GM21515 (cell line): ENCODE data around the gene FAM131C.

ENCODE experiments used
- ATAC-seq: cut with Tn5 transposase; IDR thresholded peaks from one replicate; pipeline ENCODE4 v1.9.1; 2021; ENCODE audit not compliant: unreplicated experiment

FAM131C gene, protein sequence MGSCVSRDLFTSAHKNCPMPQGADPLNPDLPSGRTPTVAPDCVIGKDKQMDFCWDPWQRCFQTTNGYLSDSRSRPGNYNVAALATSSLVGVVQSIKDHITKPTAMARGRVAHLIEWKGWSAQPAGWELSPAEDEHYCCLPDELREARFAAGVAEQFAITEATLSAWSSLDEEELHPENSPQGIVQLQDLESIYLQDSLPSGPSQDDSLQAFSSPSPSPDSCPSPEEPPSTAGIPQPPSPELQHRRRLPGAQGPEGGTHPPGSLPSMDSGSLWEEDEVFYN

DNA sequence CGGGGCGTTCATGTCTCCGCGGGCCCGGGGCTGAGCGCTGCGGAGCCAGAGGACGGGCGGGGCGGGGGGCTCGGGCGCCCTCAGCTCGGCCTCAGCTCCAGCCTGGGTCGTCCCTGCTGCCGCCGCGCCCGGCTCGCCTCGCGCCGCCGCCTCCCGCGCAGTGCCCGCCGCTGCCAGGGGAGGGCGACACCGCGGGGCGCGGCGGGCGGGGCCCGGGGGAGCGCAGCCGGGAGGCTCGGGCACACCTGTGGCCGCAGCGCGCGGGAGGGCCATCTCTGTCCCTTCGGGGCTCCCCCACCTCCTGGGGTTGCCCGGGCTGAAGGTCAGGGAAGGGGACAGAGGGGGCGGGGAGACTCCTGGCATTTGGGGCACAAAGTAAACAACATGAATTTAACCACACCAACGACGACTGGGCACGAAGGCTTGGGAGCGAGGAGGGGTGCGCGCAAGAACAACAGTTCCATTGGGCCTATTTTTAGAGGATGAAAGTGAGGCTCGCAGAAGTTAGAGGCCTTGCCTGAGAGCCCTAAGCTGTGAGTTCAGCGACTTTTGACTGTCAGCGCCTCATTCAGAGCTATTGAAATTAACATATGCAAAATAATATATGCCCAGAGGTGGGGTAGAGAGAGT is at the start of gene FAM131C:
Gene FAM131C, minus strand, starts transcription at position 162 of the 630 bp plus-strand sequence. CDS start 209 bp downstream, outside the sequence.
- no peak for ATAC-seq

DNA sequence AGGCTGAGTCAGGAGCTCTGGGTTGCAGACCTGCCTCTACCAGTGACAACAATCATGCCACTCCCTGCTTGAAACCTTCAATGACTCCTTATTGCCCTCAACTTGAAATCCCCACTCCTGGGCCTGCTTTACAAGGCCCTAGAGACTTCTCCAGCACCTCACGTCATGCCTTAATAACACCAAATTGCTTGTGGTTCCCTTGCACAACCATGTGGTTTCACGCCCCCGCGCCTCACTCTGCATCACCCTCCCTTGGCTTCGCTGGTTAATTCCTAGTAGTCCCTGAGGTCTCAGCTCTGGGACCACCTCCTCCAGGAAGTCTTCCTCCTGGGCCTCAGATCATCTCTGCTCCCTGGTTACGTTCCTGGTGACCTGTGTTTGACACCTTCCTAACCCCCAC is 49.5 kb upstream of the FAM131C start:
- ATAC-seq = no peak

DNA sequence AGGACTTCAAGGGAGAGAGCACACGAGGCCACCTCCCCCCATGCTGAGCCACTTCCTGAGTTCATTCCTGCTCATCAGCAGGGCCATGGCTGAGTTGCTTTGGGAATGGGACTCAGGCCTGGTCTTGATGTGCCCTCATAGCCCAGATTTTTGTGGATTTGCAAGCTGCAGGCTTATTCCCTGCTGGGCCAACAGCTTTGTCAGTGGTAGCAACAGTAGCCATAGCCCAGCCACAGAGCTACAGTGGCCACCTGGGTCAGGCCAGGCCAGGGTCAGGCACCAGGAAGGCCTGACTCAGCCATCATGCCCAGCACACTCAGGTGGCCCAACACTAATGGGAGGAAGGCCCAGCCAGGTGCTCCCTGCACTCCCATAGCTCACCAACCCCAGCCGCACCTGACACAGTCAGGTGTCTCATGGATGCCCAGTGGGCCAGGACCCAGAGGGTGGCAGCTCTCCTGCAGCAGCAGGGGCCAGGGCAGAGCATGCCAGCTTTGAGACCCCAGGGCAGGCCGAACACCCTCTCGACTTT is 49.0 kb upstream of the FAM131C start:
- ATAC-seq = no peak

DNA sequence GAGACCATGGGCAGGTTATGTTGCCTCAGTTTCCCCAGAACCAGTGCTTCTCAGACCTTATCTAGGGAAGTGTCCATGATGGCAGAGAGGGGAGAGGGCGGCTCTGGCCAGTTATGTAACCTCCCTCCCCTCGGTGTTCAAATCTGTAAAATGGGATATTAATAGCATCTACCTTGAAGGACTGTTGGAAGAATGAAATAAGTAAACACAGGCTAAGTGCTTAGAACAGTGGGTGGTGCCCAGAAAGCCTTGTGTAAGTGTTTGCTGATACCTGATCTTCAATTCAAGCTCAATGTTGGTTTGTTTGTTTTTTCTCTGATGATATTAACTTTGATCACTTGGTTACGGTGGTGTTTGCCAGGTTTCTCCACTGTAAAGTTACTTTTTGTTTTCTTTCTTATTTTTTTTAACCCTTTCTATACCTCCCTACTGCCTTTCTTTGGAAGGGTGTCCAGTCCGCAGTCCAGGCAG is 47.5 kb upstream of the FAM131C start:
- ATAC-seq = no peak

- no peak for ATAC-seq
Observed at GRCh38 chr1:16120407-16120806, 47.0 kb upstream of the FAM131C start.

DNA sequence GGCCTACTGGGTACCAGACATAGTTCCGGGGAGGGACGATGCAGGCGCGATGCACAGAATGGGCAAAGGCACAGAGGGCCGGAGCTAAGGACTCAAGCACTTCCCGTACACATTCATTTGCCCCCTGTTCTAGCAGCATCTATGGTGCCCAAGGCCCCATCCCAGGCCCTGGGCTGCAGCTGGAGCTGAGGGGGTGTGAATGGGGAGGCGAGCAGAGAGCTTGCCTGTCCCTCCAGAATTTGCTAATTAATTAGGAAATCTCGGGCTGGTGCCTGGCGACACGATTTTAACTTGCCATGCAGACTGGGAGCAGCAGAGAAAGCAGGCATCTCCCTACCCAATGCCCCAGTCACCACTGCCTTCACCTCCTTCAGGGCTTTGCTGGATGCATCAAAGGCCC is 46.5 kb upstream of the FAM131C start:
- no peak for ATAC-seq

DNA sequence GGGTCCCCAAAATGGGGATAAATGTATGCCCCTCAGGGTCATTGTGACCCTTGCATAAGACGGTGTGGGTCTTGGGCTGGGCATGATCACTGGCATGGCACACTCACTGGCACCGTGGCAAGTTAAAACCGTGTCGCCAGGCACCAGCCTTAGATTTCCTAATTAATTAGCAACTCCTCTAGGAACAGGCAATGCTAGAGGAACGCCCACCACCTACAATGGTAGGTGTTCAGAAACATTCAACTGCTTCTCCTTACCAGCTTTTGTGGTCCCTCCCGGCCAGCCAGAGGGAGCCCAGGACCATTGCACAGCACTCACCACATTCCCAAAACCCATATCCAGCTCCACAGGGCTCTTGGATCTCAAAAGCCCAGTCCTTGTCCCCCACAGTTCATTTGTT is 46.1 kb upstream of the FAM131C start:
- no peak for ATAC-seq

- ATAC-seq = no peak
Observed at GRCh38 chr1:16118706-16119105, 45.3 kb upstream of the FAM131C start.

- no peak for ATAC-seq
Observed at GRCh38 chr1:16117936-16118335, 44.5 kb upstream of the FAM131C start.

DNA sequence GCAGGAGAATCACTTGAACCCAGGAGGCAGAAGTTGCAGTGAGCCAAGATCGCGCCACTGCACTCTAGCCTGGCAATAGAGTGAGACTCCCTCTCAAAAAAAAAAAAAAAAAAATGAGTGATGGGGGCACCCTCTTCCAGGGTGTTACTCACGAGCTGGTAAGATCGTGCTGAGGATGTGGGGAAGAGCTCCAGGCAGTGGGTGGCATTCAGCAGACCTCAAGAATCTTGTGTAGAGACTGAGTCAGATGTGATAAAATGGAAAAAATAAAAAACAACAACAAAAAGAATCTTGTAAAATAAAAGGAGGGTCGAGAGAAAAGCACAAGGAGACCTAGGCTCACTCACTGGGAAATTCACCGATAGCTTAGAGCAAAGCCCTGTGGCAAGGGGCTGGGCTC is 43.9 kb upstream of the FAM131C start:
- no peak for ATAC-seq

DNA sequence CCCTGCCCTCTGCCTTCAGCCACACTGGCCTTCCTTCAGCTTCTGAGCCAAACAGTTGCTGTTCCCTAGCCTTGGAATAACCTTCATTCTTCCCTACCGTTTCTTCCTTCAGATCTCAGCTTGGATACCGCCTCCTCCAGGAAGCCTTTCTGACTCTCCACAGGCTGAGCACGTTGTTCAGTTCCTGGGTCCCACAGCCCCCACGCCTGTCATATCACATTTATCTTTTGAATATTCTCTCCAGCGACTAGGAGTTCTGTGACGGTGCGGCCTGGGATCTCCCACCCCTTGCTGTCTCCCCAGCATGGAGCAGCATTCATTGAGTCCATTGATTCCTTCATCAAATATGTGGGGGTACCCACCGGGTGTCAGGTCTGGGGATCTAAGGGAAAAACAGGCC is 43.2 kb upstream of the FAM131C start:
- ATAC-seq = no peak

DNA sequence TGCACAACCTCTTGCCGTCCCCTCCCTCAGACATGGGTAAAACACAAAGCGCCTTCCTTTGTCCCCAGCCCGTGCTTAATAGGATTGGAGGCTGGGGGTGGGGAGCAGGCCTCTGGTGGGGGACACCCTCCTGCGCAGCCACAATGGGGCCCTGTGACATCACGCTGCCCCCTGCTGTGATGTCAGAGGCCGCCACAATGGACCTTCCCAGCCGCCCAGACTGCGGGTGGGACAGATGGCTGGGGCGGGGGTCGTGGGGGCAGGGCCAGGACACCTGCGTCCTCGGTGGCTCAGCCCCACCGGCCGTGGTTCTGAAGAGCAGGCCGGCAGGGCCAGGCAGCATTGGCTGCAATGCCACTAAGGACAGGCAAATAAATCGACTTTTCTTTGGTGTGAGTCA is 42.6 kb upstream of the FAM131C start:
- ATAC-seq = no peak

DNA sequence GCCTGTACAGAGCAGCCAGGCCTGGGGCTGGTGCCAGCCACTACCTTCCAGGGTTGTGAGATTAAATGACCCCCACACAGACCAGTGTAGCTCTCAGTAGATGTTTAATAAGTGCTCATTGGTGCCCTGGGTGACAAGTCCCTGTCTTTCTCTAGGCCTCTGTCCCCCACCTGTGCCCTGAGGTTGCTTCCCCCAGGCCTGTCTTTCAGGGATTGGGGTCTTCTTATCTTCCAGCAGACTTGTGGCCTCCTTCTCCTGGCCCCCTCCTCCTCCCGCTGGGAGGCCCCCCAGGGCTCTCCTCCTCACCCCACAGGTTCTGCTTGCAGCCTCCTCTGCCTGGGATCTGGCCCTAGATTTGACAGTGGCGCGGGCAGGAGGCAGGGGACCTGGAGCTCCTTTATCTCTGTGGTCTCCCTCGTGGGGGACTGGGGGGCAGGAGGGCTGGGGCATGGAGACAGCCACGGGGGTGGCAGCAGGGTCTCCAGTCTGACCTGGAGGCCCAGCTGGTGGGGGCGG is 42.1 kb upstream of the FAM131C start:
- ATAC-seq = no peak

DNA sequence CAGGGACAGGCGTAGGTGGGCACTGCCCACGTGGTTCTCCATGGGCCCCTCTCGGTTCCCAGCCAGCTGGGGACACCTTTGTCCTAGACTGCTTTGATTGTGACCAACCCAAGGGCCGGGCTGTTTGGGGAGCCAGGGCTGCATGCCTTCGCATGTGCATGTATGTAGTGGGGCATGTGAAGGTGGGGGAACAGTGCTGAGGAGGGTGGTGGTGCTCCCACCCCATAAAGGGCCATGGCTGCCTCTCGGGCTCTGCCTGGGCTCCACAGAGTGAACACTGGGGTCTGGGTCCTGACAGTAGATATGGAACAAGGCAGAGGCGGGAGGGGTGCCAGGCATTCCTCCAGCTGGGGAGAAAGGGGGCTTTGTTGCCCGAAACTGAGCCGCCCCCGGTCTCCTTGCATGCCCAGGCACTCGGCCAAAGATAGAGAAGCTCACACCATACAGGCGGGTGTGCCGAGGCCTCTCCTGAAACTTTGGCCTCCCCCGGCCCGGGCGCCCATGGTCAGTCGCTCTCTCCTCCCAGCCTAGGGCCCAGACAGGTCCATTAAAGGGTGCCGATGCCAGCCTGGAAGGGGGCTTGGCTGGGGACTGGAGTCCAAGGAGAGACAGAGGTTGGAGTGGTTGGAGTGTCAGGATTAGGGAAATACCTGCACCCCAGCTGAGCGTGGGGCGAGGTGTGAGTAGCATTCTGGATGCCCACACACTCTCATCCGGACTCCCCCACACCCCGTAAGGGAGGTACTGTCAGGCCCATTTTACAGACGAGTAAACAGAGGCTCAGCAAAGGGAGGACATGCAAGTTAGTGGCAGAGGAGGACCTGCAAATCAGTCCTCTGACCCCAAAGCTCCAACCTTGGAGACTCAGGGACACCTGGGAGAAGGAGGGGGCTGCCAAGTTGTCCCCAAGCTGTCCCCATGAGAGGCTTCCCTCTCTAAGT is 41.3 kb upstream of the FAM131C start:
- ATAC-seq = no peak

- no peak for ATAC-seq
Observed at GRCh38 chr1:16112596-16113555, 39.4 kb upstream of the FAM131C start.

GRCh38 chr1:16111771-16112595 is 38.5 kb upstream of the FAM131C start:
- no peak for ATAC-seq

DNA sequence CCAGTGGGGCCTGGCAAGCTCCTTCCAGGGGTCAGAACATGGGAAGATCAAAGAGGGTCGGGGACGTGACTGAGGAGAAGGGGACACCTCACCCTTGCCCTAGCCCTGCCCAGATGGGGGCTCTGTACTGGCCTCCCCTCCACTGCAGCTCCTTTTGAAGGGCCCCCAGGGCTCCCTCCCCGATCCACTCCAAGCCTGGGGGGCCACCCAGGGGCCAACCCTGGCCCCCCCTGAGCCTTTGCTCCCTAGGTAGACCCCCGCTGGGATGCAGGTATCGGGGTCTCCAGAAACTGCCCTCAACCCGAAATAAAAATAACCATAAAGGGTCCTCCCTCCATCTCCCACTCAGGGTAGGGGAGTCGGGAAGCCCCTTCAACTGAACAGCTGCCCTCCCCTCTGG is 37.4 kb upstream of the FAM131C start:
- ATAC-seq = no peak

- ATAC-seq = no peak
Observed at GRCh38 chr1:16110456-16110855, 37.0 kb upstream of the FAM131C start.

GRCh38 chr1:16109571-16109970 is 36.1 kb upstream of the FAM131C start:
- ATAC-seq = no peak
